LNCaP clone FGC (cell line): ENCODE data around the gene UTS2R.

ENCODE experiments used
- DNase-seq: peaks from one replicate; pipeline ENCODE4 v3.0.0-alpha.2; 2011; ENCODE audit warnings: low read depth
- H3K4me3 ChIP-seq: 2 replicates; pipeline ENCODE4 v1.5.1; 2011; ENCODE audit warnings: mild to moderate bottlenecking, low read depth, low read length, control low read depth
- TF ChIP-seq, protein P1 (sequence below): IDR thresholded peaks from 2 replicates; pipeline ENCODE4 v1.5.1; 2012; ENCODE audit warnings: mild to moderate bottlenecking; ENCODE audit not compliant: control insufficient read depth, insufficient read depth; ENCODE audit errors: extremely low read depth

Gene UTS2R

DNA sequence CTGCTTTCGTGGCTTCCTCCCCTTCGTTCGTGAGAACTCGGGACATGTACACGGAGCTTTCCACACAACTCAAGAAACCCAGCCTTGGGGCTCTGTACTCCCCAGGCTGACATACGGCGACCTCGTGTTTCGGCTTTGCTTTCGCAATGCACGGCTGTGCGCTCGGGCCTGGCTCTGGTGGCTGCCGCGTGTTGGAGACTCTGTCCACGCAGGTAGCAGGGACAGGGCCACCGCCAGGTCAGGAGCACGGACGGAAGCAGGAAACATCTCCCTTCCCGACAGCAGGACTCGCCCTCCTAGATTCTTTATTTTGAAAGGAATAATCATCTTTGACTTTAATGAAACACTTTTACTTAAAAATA lies 17.3 kb downstream of the UTS2R start:
- no peak overlapping the region for H3K4me3 ChIP-seq
- no peak for DNase-seq
- TF ChIP-seq, protein P1, sequence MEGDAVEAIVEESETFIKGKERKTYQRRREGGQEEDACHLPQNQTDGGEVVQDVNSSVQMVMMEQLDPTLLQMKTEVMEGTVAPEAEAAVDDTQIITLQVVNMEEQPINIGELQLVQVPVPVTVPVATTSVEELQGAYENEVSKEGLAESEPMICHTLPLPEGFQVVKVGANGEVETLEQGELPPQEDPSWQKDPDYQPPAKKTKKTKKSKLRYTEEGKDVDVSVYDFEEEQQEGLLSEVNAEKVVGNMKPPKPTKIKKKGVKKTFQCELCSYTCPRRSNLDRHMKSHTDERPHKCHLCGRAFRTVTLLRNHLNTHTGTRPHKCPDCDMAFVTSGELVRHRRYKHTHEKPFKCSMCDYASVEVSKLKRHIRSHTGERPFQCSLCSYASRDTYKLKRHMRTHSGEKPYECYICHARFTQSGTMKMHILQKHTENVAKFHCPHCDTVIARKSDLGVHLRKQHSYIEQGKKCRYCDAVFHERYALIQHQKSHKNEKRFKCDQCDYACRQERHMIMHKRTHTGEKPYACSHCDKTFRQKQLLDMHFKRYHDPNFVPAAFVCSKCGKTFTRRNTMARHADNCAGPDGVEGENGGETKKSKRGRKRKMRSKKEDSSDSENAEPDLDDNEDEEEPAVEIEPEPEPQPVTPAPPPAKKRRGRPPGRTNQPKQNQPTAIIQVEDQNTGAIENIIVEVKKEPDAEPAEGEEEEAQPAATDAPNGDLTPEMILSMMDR: no peak

GRCh38 chr17:82389379-82389778 lies 17.8 kb downstream of the UTS2R start:
- no peak overlapping the region for H3K4me3 ChIP-seq
- no peak for DNase-seq
- TF ChIP-seq, protein P1: no peak

DNA sequence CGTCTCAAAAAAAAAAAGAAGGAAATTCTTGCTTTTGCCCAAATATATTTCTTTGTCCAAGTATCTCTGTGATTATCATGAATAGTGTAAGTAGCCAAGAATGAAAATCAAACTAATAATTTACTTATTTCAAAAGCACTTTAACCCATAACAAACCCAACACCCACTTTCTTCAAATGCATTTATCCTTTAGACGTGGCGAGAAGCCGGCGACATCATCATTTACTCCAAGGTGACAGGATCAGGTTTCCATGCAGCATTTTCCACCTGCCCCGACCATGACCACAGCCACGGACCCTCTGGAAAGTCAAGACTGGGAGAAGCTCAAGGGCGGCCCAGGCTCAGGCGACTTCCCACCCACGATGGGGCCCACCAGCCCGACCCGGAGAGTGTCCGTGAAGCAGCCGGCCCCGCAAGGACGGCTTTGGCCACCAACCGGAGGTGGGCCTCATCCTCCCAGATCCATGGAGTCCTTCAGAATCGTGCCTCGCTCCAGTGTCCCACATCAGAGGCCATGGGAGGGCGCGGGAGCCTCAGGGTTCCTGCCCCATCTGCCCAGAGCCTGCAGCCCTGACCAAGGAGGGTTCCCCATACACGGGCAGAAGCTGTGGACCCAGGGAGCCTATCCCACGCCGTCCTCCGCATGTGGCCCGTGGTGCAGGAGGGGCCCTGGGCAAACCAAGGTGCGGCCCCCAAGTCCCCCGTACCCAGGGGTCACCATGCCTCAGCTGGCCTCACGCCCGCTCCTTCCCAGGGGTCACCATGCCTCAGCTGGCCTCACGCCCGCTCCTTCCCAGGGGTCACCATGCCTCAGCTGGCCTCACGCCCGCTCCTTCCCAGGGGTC lies 18.7 kb downstream of the UTS2R start:
- no peak for DNase-seq
- TF ChIP-seq, protein P1: no peak
- H3K4me3 ChIP-seq: no peak overlapping the region

DNA sequence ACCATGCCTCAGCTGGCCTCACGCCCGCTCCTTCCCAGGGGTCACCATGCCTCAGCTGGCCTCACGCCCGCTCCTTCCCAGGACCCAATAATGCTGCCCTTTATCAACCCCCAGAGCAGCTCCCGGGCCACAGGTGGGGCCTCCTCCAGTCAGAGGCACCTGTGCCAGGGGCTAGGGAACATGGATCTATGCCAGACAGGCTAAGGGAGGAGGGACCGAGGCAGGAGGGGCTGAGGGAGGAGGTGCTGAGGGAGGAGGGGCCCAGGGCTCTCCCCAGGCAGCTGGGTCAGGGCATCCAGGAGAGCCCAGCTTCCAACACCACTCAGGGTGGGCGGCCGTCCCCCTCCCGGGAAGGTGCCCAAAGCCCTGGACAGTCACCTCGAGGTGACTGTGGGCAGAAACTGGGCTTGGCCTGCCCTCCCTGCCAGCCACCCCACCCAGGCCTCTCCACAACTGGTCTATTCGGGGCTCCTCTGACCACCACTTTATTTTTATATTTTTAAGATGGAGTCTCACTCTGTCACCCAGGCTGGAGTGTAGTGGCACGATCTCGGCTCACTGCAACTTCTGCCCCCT lies 19.4 kb downstream of the UTS2R start:
- no peak overlapping the region for H3K4me3 ChIP-seq
- TF ChIP-seq, protein P1: no peak
- no peak for DNase-seq

GRCh38 chr17:82391496-82392066 lies 20.0 kb downstream of the UTS2R start:
- H3K4me3 ChIP-seq: no peak overlapping the region
- no peak for DNase-seq
- TF ChIP-seq, protein P1: no peak

GRCh38 chr17:82392209-82392920 lies 20.8 kb downstream of the UTS2R start:
- DNase-seq: no peak
- TF ChIP-seq, protein P1: no peak

More at GRCh38 chr17:82392209-82392920, 20.8 kb downstream of the UTS2R start:
- no peak overlapping the region for H3K4me3 ChIP-seq
